GM23248 (cell line): ENCODE data around the gene CYTH4. TPM values are rescaled to one million over a fixed set of nuclear protein-coding genes. Genes with fewer than 3 reads are reported as not detected.

Experiments used
- DNase-seq: peaks from one replicate; pipeline ENCODE4 v3.0.0-alpha.2; 2015
- H2AFZ ChIP-seq: fragments of 200-600 bp; sonication (generic); 2 replicates; pipeline ENCODE4 v1.6.1; 2016; ENCODE audit warnings: antibody characterized with exemption
- H3F3A ChIP-seq: fragments of 200-600 bp; sonication (generic); 2 replicates; pipeline ENCODE4 v1.6.1; 2016; ENCODE audit warnings: mild to moderate bottlenecking, antibody characterized with exemption, mixed run types; ENCODE audit not compliant: insufficient read depth
- H3K27ac ChIP-seq: fragments of 200-600 bp; sonication (generic); 2 replicates; pipeline ENCODE4 v1.5.1; 2016; ENCODE audit warnings: mild to moderate bottlenecking
- H3K27me3 ChIP-seq: fragments of 200-600 bp; sonication (generic); replicated peaks from 2 replicates; pipeline ENCODE4 v1.6.1; 2016; ENCODE audit warnings: mild to moderate bottlenecking; ENCODE audit not compliant: insufficient read depth
- H3K36me3 ChIP-seq: fragments of 200-600 bp; sonication (generic); 2 replicates; pipeline ENCODE4 v1.6.1; 2016; ENCODE audit warnings: low read depth, mild to moderate bottlenecking
- H3K4me1 ChIP-seq: fragments of 200-600 bp; sonication (generic); 2 replicates; pipeline ENCODE4 v1.6.1; 2016; ENCODE audit warnings: mild to moderate bottlenecking; ENCODE audit not compliant: insufficient read depth
- H3K4me2 ChIP-seq: fragments of 200-600 bp; sonication (generic); one replicate; pipeline ENCODE4 v1.6.1; 2016; ENCODE audit warnings: mild to moderate bottlenecking; ENCODE audit not compliant: unreplicated experiment
- H3K4me3 ChIP-seq: fragments of 200-600 bp; sonication (generic); 2 replicates; pipeline ENCODE4 v1.5.1; 2016; ENCODE audit warnings: mild to moderate bottlenecking
- H3K79me2 ChIP-seq: fragments of 200-600 bp; sonication (generic); 2 replicates; pipeline ENCODE4 v1.6.1; 2016; ENCODE audit warnings: mild to moderate bottlenecking; ENCODE audit not compliant: insufficient read depth
- H3K9ac ChIP-seq: fragments of 200-600 bp; sonication (generic); 2 replicates; pipeline ENCODE4 v1.6.1; 2016; ENCODE audit warnings: mild to moderate bottlenecking
- H3K9me2 ChIP-seq: fragments of 200-600 bp; sonication (generic); 2 replicates; pipeline ENCODE4 v1.6.1; 2016; ENCODE audit warnings: mixed run types, mild to moderate bottlenecking, moderate library complexity; ENCODE audit not compliant: insufficient read depth
- H3K9me3 ChIP-seq: fragments of 200-600 bp; sonication (generic); one replicate; pipeline ENCODE4 v1.6.1; 2017; ENCODE audit warnings: low read depth
- H4K20me1 ChIP-seq: fragments of 200-600 bp; sonication (generic); 2 replicates; pipeline ENCODE4 v1.6.0; 2016; ENCODE audit not compliant: insufficient read depth
- EZH2 ChIP-seq: fragments of 200-600 bp; sonication (generic); IDR thresholded peaks from 2 replicates; pipeline ENCODE4 v1.6.1; 2018; ENCODE audit warnings: antibody characterized with exemption, mild to moderate bottlenecking; ENCODE audit not compliant: insufficient read depth, poor library complexity, severe bottlenecking
- EZH2phosphoT487 ChIP-seq: fragments of 200-600 bp; sonication (generic); IDR thresholded peaks from 2 replicates; pipeline ENCODE4 v1.6.1; 2018; ENCODE audit warnings: antibody characterized with exemption, moderate library complexity, mild to moderate bottlenecking, low read depth; ENCODE audit not compliant: insufficient read depth
- WGBS, 2 experiments: methylation state at CpG; one replicate each; pipeline ENCODE4 v1.1.6; 2015 to 2017; ENCODE audit warnings: low lambda C conversion rate in 2 of 2, low coverage in 1 of 2; ENCODE audit errors: missing lambda C conversion rate in 2 of 2; 5-methylcytosine and 5-hydroxymethylcytosine counted together
- in situ Hi-C: fragments of 300-500 bp; cut with MboI; formaldehyde crosslinking; loops from 2 replicates; pipeline ENCODE4 v1.15.0; 2020
- polyA plus RNA-seq: library from polyadenylated mRNA; unstranded; fragments of >200 nt; fragmentation: Nextera tagmentation; extraction: Ambion mirVana; gene quantifications from 2 replicates; pipeline ENCODE4 v1.2.1, GENCODE V29; 2016
- total RNA-seq: library from RNA; depleted of rRNA; stranded (reverse); fragments of >200 nt; shearing (Covaris generic); gene quantifications from 2 replicates; pipeline ENCODE4 v1.2.3, GENCODE V29; 2014

CYTH4 gene
- total and polyA plus RNA-seq, 2 experiments from 2014 or later: not detected

GRCh38 chr22:37254209-37254866, 28.0 kb upstream of the CYTH4 start:
- Histone ChIP-seq H3F3A (0 out of 2 replicates have a peak, but pooled peaks cover 7% of the 10 kb centered on the region), H3K4me1 (peaks cover 11% of the 10 kb centered on the region), H3K4me2 (peak overlapping the region; percentile 16), H3K27me3 (no peaks in the 10 kb centered on the region; the same call in 1 of the 2 replicates), H3K9ac (no peak overlapping the region), H4K20me1 (no peaks in the 10 kb centered on the region), H3K4me3 (no peak overlapping the region), H2AFZ (no peak overlapping the region), H3K9me2 (no peaks in the 10 kb centered on the region), H3K36me3 (no peaks in the 10 kb centered on the region), H3K9me3 (no peaks in the 10 kb centered on the region), H3K79me2 (no peaks in the 10 kb centered on the region), H3K27ac (no peak overlapping the region)
- peak; percentile 79 for DNase-seq
- TF ChIP-seq EZH2phosphoT487 (no peak), EZH2 (no peak)
- 39 to 48% methylated on average over 5 of the region's 5 CpGs for WGBS, 2 experiments
- in situ Hi-C loops: no loop called here

DNA sequence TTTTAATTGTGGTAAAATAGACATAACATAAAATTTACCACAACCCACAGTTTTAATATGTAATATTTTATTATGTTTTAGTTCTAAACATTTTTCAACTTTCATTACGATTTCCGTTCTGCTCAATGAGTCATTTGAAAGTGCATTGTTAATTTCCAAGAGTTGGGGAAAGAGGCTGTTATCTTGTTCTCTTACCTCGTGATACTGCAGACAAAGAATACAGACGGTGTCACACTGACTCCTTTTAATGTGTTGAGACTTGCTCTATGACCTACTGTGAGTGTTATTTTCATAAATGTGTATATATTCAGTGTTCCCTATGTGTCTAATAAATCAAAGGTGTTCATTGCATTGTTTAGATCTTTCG, 27.5 kb upstream of the CYTH4 start:
- H3K9ac ChIP-seq: no peak overlapping the region
- H3K36me3 ChIP-seq: no peaks in the 10 kb centered on the region
- DNase-seq: no peak
- H4K20me1 ChIP-seq: no peaks in the 10 kb centered on the region
- no peaks in the 10 kb centered on the region; the same call in 1 of the 2 replicates for H3K27me3 ChIP-seq
- no peak overlapping the region for H3K27ac ChIP-seq
- H3K4me2 ChIP-seq: peak overlapping the region; percentile 16
- no peak overlapping the region for H3K4me3 ChIP-seq
- H3K4me1 ChIP-seq: peaks cover 12% of the 10 kb centered on the region
- H3K9me3 ChIP-seq: no peaks in the 10 kb centered on the region
- no peak overlapping the region for H2AFZ ChIP-seq
- 47 to 53% methylated on average over 5 of the region's 5 CpGs for WGBS, 2 experiments
- in situ Hi-C loops: no loop called here
- TF ChIP-seq EZH2: no peak
- no peak for TF ChIP-seq EZH2phosphoT487
- 0 out of 2 replicates have a peak, but pooled peaks cover 7% of the 10 kb centered on the region for H3F3A ChIP-seq
- no peaks in the 10 kb centered on the region for H3K79me2 ChIP-seq
- H3K9me2 ChIP-seq: no peaks in the 10 kb centered on the region

DNA sequence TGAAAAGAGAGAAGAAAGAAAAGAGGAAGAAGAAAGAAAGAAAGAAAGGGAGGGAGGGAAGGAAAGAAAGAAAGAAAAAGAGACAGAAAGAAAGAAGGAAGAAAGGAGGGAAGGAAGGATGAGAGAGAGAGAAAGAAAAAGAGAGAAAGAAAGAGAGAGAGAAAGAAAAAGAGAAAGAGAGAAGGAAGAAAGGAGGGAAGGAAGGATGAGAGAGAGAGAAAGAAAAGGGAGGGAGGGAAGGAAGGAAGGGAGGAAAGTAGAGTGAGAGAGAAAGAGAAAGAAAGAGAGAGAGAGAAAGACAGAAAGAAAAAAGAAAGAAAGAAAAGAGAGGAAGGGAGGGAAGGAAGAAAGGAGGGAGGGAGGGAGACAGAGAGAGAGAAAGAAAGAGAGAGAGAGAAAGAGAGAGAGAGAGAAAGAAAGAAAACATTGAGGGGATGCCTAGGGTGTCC, 26.7 kb upstream of the CYTH4 start:
- H3K27me3 ChIP-seq: no peaks in the 10 kb centered on the region; the same call in 1 of the 2 replicates
- no peak overlapping the region for H3K4me3 ChIP-seq
- no peaks in the 10 kb centered on the region for H3K9me3 ChIP-seq
- no peak overlapping the region for H3K27ac ChIP-seq
- 0 out of 2 replicates have a peak, but pooled peaks cover 7% of the 10 kb centered on the region for H3F3A ChIP-seq
- no peaks in the 10 kb centered on the region for H3K79me2 ChIP-seq
- no peak for DNase-seq
- no peaks in the 10 kb centered on the region for H3K9me2 ChIP-seq
- no peak overlapping the region for H2AFZ ChIP-seq
- in situ Hi-C loops: no loop called here
- no peak overlapping the region for H3K9ac ChIP-seq
- no peak overlapping the region for H3K4me2 ChIP-seq
- H4K20me1 ChIP-seq: no peaks in the 10 kb centered on the region
- H3K4me1 ChIP-seq: peaks cover 13% of the 10 kb centered on the region
- no peak for TF ChIP-seq EZH2
- H3K36me3 ChIP-seq: no peaks in the 10 kb centered on the region

- no peak for TF ChIP-seq EZH2phosphoT487
- no peak for TF ChIP-seq EZH2
- Histone ChIP-seq H3K27me3 (no peaks in the 10 kb centered on the region; the same call in 1 of the 2 replicates), H3K79me2 (no peaks in the 10 kb centered on the region), H3K4me1 (peaks cover 13% of the 10 kb centered on the region), H4K20me1 (no peaks in the 10 kb centered on the region), H3K9me2 (no peaks in the 10 kb centered on the region), H3K36me3 (no peaks in the 10 kb centered on the region), H3K9me3 (no peaks in the 10 kb centered on the region), H3F3A (0 out of 2 replicates have a peak, but pooled peaks cover 7% of the 10 kb centered on the region), H2AFZ (no peak overlapping the region), H3K9ac (no peak overlapping the region), H3K27ac (no peak overlapping the region), H3K4me2 (no peak overlapping the region), H3K4me3 (no peak overlapping the region)
- no peak for DNase-seq
- 51 to 52% methylated on average over 9 to 10 of the region's 10 CpGs for whole genome bisulfite sequencing, 2 experiments
- in situ Hi-C loops: no loop called here
Observed at GRCh38 chr22:37256075-37256726, 26.1 kb upstream of the CYTH4 start.
